GM21737 (cell line): ENCODE measurements around the gene IGF2R.

Experiments
- ATAC-seq: cut with Tn5 transposase; IDR thresholded peaks from one replicate; pipeline ENCODE4 v1.9.1; 2021; ENCODE audit warnings: mild to moderate bottlenecking, moderate library complexity; ENCODE audit not compliant: unreplicated experiment

IGF2R gene

GRCh38 chr6:160070427-160070826 lies 101.5 kb downstream of the IGF2R start:
- ATAC-seq = no peak

GRCh38 chr6:160070831-160071230 lies 101.9 kb downstream of the IGF2R start:
- no peak for ATAC-seq

- ATAC-seq = no peak
Measured at GRCh38 chr6:160071805-160072690, 103.2 kb downstream of the IGF2R start.

- no peak for ATAC-seq
Measured at GRCh38 chr6:160073272-160073671, 104.4 kb downstream of the IGF2R start.

GRCh38 chr6:160076009-160076408 lies 107.1 kb downstream of the IGF2R start:
- no peak for ATAC-seq

GRCh38 chr6:160077024-160077423 lies 108.1 kb downstream of the IGF2R start:
- ATAC-seq = no peak

- ATAC-seq = no peak
Measured at GRCh38 chr6:160077526-160077925, 108.6 kb downstream of the IGF2R start.

GRCh38 chr6:160078883-160079685 lies 110.2 kb downstream of the IGF2R start:
- ATAC-seq = no peak

GRCh38 chr6:160079686-160080043 lies 110.8 kb downstream of the IGF2R start:
- no peak for ATAC-seq

- ATAC-seq = no peak
Measured at GRCh38 chr6:160080097-160080496, 111.2 kb downstream of the IGF2R start.

GRCh38 chr6:160081398-160081797 lies 112.5 kb downstream of the IGF2R start:
- no peak for ATAC-seq

- ATAC-seq = no peak
Measured at GRCh38 chr6:160082627-160083026, 113.7 kb downstream of the IGF2R start.

- ATAC-seq = no peak
Measured at GRCh38 chr6:160084198-160084776, 115.4 kb downstream of the IGF2R start.

GRCh38 chr6:160085226-160085625 lies 116.3 kb downstream of the IGF2R start:
- ATAC-seq = no peak

GRCh38 chr6:160085713-160086505 lies 117.0 kb downstream of the IGF2R start:
- no peak for ATAC-seq

GRCh38 chr6:160086754-160087153 lies 117.9 kb downstream of the IGF2R start:
- no peak for ATAC-seq

- ATAC-seq = no peak
Measured at GRCh38 chr6:160088069-160088783, 119.3 kb downstream of the IGF2R start.

GRCh38 chr6:160088784-160089533 lies 120.1 kb downstream of the IGF2R start:
- ATAC-seq = no peak

GRCh38 chr6:160089534-160089897 lies 120.6 kb downstream of the IGF2R start:
- no peak for ATAC-seq
